GM13977 (cell line): ENCODE data around the gene HBG1.
A peak's percentile ranks its signal among the peaks of the same experiment; 100 is the strongest.

Source experiments
- DNase-seq: peaks from one replicate; pipeline ENCODE4 v3.0.0; 2012; ENCODE audit warnings: low spot score
- CTCF ChIP-seq: IDR thresholded peaks from 2 replicates; pipeline ENCODE4 v1.5.1; 2012; ENCODE audit warnings: mild to moderate bottlenecking, control low read depth; ENCODE audit not compliant: insufficient read depth; ENCODE audit errors: extremely low read depth, missing control alignments
- in situ Hi-C: fragments of 300-500 bp; cut with MboI; formaldehyde crosslinking; loops from one replicate; pipeline ENCODE4 v1.12.0; 2022; ENCODE audit warnings: low sequenced_read_pairs, low pct_unique_long_range_greater_than_20kb, mixed read lengths, inconsistent platforms; ENCODE audit not compliant: unreplicated experiment

HBG1 gene

DNA sequence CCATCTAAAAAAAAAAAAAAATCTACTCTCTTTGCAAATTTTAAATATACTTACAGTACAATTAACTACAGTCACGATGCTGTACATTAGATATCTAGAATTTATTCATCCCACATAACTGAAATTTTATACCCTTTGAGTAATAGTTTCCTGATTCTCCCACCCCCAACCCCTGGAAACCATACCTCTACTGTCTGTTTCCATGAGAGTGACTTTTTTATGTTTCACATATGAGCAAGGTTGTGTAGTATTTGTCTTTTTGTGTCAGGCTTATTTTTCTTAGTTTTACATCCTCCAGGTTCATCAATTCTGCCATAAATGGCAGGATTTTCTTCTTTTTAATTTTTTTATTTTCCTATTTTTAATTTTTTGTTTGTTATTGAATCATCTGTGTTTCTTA lies 26.0 kb downstream of the HBG1 start:
- TF ChIP-seq CTCF, result no peak
- in situ Hi-C loops, result no loop called here

DNA sequence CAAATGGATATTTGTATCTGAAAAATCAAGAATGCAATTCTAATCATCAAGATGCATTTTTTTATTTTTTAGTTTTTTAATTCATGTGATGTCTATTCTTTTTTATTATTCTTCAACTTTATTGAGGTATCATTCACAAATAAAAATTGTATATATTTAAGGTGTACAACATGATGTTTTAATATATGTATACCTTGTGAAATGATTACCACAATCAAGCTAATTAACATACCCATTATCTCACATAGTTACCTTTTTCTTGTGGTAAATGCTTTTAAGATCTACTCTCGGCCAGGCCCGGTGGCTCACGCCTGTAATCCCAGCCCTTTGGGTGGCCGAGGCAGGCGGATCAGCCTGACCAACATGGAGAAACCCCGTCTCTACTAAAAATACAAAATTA lies 26.5 kb downstream of the HBG1 start:
- TF ChIP-seq CTCF, result no peak
- DNase-seq, result no peak
- in situ Hi-C loops, result no loop called here

More for the DNA sequence above, 26.0 kb downstream of the HBG1 start:
- no peak for DNase-seq

GRCh38 chr11:5210376-5210885 lies 39.2 kb downstream of the HBG1 start:
- in situ Hi-C loops, result no loop called here
- no peak for TF ChIP-seq CTCF
- DNase-seq, result no peak

DNA sequence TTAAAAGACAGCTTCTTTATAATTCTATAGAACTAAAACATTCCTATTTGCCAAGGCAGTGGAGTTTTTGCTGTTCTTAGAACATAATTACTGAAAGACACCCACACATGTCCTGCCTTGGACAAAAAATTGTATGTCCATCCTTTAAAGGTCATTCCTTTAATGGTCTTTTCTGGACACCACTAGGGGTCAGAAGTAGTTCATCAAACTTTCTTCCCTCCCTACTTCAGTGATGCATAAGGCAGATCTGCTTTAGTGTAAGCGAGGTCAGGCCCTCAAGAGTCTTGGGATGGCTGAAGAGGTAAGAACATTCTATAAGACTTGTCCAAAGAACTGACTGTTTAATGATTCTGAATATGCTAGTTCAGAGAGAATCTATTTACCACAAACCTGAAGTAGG lies 44.9 kb downstream of the HBG1 start:
- DNase-seq, result peak; percentile 38
- TF ChIP-seq CTCF, result peak; percentile 54
- in situ Hi-C loops, result loop anchor here (10.0 kb wide), 1 partner anchor 170 kb away; no protein-coding TSS in a partner anchor

GRCh38 chr11:5203366-5203765 lies 46.3 kb downstream of the HBG1 start:
- in situ Hi-C loops, result loop anchor here (10.0 kb wide), 1 partner anchor 171 kb away; no protein-coding TSS in a partner anchor
- no peak for TF ChIP-seq CTCF
- no peak for DNase-seq

GRCh38 chr11:5200582-5200981 lies 49.1 kb downstream of the HBG1 start, which contains the start of gene OR51V1:
TSS of gene OR51V1 (minus strand) at chr11:5200682. CDS start at chr11:5200682, 0 bp downstream.
- no peak for TF ChIP-seq CTCF
- in situ Hi-C loops, result loop anchor here (10.0 kb wide), 1 partner anchor 174 kb away; no protein-coding TSS in a partner anchor

More at GRCh38 chr11:5200582-5200981, 49.1 kb downstream of the HBG1 start, which contains the start of gene OR51V1:
- no peak for DNase-seq
